Activated T-cell treated with anti-CD3 and anti-CD28 coated beads, Interleukin-2, amount 50 U/mL, for 48 hours (primary cell): ENCODE data around the gene PRRG3.

Experiments
- DNase-seq, 2 experiments: peaks; one replicate each; pipeline ENCODE4 v3.0.0-alpha.2; 2020

Gene PRRG3

DNA sequence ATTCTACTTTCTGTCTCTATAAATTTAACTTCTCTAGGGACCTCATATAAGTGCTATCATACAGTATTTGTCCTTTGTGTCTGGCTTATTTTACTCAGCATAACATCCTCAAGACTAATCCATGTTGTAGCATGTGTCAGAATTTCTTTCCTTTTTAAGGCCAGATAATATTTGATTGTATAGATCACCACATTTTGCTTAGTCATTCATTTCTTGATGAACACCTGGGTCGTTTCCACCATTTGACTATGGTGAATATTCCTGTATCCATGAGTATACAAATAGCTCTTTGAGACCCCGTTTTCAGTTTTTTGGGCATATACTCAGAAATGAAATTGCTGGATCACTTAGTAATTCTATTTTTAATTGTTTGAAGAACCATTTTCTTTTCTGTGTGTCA is 51.2 kb downstream of the PRRG3 start:
- no peak for DNase-seq

DNA sequence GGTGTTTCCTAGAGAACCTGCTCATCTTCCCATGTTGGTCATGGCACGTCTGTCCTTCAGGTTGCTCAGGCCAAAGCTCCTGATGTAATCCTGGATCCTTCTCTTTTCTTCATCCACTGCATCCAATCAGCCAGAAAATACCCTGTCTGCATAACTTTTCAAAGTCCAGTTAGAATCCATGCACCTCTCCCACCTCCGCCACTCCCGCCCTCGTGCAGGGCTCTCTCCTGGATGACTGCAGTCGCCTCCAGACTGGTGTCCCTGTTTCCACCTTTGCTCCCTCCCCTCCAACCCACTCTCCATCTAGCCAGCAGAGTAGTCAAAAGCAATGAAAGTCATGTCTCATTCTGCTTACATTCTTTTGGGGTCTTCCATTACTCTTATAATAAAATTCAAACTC is 55.3 kb downstream of the PRRG3 start:
- no peak for DNase-seq

- no peak for DNase-seq
Observed at GRCh38 chrX:151752847-151753246, 57.6 kb downstream of the PRRG3 start.

DNA sequence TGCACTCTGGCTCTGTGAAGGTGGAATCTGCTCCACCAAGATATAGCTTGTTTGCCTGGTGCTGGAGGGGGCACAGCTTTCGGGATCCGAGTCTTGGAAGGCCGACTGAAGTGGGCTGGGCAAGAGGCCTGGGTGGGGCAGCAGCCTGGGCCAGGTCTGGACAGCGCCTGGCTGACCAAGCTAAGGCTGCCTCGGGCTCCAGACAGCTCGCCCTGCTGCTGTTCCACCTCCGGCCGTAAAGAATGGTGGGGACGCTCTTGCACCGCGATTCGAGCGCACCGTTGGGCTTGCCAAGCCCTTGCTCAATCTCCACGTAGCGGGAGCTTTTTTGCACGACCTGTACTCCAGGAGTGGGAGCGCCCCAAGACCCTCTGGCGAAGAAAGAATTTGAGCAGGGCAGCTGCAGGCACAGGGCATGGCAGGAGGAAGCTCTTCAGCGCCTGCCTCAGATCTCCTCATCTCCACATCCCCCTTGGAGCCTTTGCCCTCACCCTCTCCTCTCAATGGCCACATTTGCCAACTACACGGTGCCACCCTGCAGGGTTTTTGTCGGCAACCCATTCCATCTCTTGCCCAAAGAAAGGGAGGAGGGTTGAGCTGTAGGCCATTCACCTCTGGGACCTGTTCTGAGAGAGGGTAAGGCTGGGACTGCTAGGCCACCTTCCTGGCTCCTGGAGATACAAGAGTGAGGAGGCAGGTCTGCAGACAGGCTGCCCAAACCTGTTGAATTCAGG is 58.2 kb downstream of the PRRG3 start:
- peak; percentile 38 to 54 for DNase-seq

GRCh38 chrX:151754047-151754429 is 58.8 kb downstream of the PRRG3 start:
- no peak for DNase-seq

DNA sequence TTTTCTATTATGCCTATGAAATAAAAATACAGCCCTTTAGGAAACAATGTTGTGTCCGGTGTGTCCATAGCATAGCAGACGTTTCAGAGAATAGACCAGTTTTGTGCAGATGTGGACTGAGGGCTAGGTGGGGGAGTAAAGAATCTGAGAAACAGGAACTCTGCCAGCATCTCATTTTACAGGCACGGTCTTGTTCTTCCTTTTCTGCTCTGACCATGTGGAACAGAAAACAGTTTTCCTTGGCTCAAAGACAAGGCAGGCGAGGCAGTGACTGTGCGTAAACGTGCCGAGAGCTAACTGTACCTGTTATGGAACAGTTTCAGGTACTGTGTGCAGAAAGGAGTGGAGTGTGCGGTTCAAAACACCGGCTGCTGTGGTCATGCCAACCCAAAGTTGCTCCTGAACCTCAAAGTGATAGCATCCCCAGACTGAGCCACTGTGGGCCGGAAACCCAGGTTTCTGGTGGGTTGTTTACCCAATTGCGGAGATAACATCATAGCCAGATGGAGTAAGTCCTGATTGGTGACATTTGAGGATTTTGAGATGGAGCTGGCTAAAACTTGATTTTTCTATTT is 59.5 kb downstream of the PRRG3 start:
- no peak for DNase-seq
